GOT3 (cell line): ENCODE data around the gene DOCK4.

ENCODE experiments used
- DNase-seq: peaks from one replicate; lab custom pipeline; 2025; ENCODE audit warnings: mixed read lengths; lab: John Stamatoyannopoulos, UW

The DOCK4 gene

DNA sequence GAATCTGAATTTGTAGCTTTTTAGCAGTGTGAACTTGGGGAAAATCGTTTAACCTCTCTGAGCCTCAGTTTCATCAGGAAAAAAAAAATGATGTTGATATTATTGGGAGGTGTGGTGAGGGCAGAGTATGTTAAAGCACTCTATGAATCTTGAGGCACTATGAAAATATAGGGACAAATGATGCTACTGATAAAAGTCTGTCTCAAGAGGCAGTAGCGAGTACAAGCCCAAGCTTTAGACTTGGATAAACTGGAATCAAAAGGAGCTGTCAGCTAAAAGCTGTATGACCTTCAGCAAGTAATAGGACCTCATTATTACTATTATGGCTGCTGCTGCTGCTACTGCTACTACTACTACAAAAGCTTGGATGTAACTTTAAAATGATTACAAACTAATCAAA, 8.7 kb upstream of the DOCK4 start:
- DNase-seq, result no peak

DNA sequence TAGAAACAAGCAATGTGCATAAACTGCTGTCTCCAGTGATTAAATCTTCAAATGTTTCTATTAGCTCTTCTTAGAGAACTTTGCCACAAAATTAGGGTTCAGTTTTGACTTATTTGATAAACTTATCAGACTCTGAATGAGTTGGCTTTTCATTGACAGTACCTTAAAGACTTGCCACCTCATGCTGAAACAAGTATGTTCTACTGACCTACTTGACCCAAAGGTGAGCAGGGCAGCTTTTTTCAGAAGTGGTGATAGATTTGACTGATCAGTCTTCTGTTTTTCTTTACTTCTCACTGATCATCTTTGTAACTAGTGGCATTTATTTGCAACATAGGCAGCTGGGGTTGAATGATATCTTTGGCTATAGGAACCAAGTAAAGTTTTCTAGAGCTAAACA, 8.1 kb upstream of the DOCK4 start:
- no peak for DNase-seq

DNA sequence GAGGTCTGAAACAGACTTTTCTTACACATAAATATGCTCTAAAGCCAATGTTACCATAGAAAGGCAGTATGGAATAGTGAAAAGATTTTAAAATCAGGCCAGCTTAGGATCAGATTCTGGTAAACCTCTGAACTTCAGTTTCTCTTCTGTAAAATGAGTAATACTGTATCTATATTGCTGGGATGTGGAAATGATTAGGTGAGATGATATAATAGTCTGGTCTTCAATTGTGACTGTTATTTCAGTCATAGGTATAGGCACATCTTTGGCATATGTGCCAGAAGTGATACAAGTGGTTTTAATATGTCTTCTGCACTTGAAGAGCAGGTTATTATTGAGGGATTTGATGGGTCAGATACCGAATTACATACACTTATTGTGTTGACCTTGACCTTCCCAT, 7.5 kb upstream of the DOCK4 start:
- no peak for DNase-seq

DNA sequence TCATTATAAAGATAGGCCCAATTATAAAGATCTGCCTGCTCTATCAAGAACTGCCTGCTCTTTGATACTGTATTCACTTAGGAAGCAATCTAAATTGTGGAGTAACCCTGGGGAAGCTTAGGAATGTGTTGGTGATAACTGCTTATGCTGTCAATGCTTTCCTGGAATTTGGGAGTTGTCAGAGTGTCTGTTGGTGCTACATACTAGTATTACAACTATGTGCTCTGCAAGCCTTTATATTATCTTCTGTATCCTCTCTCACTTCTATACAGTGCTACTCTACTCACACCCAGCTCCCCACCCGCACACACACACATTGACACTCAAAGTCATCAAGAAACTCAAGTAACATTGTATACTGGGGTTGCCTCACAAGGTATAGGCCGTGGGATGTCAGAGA, 6.4 kb upstream of the DOCK4 start:
- no peak for DNase-seq

DNA sequence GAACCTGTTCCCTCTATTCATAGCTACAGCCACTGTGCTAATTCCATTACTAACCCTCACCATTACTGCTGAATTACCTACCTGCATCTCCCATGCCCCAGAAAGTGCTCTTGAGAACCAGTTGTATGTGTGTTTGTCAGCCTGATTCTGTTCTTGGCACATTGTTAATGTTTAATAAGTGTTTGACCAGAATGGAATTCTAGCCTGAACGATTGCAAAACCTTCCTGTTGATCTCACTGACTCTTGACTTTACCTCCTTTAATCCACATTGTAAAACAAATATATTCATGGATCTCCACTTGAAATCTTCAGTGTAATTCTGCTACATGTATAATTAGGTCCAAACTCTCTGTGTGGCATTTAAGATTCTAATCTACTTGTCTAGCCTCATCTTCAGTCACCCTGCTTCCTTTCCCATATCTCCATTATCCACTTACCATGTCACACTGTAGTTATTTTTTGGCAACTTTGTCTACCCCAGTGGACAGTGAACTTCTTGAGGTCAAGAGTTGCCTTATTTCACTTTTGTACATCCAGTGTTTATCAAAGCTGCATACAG, 5.2 kb upstream of the DOCK4 start:
- DNase-seq, result no peak

DNA sequence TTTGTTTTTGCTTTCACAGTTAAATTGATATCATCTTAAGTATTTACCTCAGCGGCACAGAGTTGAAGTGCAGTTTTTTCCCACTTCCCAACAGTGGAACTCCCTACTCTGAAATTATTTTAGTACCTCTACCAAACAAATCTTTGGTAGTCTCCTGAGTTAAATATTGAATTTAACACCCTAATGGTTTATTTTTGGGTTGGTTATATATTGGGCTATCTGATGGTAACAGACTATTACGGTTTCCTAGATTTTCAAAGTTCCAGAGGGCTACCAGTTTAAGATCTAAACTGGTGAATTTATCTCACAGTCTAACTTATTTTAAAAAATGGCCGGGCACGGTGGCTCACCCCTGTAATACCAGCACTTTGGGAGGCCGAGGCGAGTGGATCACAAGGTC, 1.6 kb upstream of the DOCK4 start:
- no peak for DNase-seq

DNA sequence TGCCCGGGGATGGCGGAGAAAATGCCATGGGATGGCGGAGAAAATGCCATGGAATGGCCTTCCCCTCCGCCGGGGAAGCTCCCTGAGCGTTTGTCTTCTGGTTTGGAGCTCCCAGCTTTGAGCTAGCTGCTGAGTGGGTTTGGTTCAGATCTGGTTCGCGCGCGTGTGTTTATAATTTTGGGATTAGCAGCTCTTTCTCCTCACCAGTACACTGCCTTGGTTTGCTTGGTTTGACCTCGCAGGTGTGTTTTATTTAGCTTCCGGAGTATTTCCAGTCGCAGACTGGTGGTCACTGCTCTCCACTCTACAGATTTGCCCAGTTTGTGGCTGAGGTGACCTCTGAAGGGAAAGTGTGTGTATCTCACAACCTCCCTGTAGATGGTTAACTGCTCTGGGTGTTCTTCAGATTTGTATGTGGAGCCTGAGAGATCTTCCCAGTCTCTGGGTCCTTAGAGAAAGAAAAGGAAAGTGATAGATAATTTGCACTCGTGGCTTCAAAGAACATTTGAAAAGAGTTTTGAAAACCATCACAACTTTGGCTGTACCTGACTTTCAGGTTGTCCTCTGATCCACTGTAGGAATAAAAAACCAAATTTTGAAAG, 893 bp upstream of the DOCK4 start:
- no peak for DNase-seq

DNA sequence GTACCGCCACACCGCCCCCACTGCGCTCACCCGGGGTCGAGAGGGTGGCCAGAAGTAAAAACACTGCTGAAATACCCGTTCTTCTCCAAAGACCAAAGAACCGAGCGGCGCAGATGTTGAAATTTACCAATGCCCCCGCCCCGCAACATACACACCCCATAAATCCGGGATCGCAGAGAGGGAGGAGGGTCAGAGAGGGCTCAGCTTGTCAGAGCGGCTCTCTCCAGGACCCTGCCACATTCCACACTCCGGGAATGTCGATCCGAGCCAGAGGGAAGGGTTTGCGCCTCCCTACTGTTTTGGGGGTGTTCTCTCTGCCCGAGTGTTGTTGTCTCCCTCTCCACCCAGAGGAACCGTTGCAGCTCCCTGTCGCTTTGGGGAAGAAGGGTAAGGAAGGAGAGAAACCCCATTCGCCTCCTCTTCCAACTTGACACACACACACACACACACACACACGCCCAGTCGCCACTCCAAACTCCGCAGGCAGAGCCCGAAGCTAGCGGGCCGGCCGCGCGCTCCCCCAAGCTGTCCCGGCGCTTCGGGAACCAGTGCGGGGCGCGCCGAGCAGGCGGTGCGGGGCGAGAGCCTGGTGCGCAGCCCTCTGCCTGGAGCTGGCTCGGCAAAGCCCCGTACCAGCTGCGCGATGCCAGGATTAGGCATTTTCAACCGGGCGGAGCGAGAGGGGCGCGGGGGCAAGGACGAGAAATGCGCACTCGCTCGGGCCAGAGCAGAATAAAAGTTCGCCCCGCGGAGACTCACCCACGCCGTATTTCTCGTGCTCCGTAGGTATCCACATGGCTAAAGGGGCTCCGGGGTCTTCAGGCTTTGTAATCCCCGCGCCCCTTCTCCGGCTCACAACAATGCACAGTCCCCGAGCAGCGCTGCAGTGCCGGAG, 609 bp downstream of the DOCK4 start:
- DNase-seq, result no peak

DNA sequence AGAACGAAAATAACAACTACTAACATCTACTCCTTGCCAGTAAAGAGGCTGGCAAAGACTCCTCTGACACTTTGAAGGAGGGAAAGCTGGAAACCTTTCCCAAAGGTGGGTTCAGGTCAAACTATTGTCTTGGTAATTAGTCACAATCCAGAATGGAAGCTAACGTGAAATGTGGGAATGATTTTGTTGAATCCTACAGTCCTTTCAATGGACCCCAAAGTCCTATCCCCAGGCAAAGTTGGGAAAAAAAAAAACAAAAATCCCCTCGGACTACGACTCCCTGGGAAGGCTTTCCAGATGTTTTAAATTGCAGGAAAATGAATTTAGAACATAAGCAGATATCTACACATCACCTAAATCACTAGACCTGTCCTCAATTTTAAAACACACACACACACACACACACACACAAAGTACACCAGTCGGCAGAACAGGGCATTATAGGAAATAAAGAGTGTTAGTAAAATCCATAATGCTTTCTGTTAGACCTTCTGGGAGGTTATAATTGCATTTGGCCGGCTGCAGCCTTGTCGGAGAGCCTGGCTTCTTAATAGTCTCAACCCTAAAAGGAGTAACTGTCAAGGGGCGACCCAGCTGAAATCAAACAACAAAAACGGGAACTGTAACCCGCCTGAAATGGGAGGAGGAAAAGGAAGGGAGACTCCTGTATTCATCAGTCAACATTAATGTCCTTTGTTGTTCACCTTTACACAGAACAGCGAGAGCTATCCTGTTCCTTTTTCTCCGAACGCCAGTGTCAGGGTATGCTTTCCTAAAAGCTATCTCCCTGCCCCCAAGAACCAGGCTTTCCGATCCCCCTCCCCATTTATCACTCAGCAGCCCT, 1.5 kb downstream of the DOCK4 start:
- DNase-seq, result no peak

DNA sequence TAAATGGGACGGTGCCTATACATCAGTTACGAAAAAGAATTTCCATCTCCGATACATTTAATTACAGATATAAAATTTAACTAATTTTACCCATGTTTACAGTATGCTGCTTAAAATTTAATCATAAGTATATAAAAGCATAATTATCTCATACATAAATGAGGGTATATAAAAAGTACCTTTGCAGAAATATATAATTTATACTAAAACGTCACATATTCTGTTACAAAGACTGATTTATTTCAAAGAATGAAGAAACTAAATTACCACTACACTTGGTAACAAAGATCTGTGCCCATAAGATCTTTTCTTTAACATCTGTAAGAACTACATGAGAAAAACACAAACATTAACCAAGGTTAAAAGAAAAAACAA, 2.8 kb downstream of the DOCK4 start:
- no peak for DNase-seq

DNA sequence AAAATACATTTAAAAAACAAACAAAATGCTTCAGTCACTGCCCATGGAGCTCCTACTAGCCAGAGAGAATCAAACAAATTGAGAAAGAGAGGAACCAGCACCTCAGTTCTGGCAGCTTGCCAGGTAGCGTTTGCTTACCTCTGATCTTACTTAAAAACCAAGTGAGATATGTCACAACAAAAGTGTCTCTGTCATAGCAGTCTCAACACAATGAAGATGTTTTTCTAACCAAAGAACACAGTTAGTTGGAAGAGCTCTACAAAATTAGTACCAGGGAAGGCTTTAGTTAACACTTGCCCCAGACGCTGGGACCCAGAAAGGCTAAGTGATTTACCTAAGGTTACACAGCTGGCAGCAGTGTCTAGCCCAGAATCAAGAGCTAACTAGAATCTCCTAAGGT, 3.4 kb downstream of the DOCK4 start:
- DNase-seq, result no peak

DNA sequence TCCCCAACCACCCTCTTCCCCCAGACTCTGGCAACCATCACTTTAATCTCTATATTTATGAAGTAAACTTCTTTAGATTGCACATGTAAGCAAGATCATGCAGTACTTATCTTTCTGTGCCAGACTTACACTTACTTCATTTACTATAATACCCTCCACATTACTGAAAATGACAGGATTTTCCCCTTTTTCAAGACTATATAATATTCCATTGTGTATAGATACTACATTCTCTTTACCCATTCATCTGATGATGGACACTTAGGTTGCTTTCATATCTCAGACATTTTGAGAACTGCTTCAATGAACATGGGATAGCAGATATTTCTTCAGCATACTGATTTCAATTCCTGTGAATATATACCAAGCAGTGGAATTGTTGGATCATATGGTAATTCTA, 4.4 kb downstream of the DOCK4 start:
- no peak for DNase-seq

DNA sequence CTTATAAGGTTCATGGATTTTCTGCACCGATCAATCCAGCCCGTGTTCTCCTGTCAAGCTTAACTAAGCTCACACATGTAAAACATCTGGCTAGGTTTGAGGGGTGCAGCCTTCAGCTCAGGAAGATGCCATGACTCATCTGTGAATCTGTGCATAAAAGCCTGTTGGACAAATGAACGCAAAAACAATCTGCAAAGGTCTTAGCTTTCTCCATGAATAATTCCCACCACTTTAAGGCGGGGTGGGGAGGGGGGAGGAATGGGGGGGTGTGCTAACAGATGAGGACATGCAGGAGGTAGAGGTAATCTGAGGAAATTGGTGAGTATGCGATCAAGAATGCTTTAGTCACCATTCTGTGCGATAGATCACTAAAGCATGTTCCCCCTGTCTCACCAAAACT, 4.8 kb downstream of the DOCK4 start:
- no peak for DNase-seq

DNA sequence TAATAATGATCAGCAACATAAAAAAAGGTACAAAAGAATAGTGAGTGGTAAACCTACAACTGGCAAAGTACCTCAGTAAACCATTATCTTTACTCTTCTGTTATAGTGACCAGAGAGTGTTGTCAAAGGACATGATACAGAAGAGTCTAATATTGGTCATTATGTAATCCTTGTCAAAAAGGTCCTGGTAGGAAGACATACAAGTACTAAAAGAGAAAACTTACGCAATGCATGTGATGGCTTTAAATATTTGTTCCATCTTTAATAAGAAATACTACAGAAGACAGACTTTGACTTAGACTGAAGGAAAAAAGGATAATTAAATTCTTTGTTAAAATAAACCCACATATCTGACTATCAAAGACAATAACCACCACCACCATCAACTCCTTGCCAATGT, 6.5 kb downstream of the DOCK4 start:
- DNase-seq, result no peak

DNA sequence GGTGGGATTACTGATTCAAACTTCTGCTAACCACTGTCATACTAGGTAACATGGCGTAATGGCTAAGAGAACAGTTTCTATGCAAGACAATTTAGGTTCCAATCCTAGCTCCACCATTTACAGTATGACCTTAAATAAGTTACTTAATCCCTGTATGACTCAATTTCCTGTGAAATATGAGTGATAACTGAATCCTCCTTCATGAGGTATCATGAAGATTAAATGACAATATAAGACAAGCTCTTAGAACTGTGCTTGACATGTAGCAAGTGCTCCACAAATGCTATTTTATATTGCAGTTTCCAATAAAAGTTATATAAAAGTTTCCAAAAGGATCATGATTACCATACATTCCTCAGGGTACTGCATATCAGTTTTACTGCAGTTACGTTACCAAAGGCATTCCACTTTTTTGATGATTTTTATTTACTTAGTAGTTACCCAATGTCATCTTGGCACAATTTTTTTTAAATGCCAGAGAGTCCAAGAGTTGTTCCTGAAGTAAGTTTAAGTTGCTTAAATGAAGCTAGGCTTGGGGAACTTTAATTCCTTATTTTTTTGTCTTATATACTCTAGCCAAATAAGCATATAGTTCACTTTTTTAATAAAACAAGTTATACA, 7.1 kb downstream of the DOCK4 start:
- DNase-seq, result no peak

DNA sequence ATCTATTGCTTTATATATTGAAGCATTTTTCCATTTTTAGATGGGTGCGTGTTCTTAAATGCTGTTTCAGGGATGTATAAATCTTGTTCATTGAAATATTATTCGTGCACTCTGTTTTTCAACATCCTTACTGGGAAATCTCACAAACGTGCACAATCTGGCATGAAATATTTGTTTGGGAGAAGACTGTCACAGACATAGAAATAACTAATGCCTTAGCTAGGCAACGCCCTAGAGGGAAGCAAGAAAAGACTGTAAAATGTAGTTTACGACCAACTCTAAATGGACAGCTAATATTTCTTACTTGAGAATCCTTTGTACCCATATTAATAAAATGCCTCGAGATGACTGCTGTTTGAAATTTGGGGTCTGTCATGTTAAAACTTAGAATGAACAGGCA, 8.9 kb downstream of the DOCK4 start:
- DNase-seq, result no peak

DNA sequence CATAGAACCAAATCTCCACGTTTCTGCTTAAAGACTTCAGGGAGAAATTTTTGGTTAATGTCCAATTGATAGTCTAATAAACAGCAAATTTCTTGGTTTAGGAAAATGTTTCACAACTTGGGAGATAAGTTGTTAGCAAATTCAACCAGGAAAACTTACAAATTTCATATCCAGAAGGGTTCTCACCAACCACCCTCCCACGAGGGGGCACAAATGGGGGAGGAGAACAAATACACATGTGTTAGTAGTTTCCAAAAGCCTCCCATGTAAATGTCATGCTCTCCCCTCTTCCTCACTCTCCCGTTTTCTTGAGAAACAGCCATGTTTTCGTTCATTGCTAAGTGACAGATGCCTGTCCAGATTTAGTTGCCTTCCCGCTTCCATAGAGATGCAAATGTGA, 10.5 kb downstream of the DOCK4 start:
- no peak for DNase-seq

DNA sequence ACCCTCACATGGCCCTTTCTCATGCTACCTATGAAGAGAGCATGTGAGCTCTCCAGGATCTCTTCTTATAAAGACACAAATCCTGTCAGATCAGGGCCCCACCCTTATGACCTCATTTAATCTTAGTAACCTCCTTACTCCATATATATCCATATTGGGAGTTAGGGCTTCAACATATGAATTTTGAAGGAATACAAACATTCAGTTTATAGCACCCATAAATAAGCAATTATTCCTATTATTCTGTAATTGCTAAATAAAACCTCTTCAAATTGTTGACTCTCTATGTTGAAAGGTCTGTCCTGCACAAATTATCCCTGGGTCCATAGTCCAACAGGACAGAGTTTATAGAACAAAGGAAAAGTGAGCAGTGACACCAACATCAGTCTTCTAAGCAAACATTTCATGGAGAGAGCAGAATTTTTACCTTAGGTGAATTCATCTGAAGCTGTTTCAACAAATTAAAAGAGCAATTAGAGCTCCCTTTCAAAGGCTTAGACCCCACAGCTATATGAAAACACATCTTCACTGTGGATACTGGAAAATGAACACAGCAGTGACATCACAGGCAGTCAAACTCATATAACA, 12.2 kb downstream of the DOCK4 start:
- no peak for DNase-seq

DNA sequence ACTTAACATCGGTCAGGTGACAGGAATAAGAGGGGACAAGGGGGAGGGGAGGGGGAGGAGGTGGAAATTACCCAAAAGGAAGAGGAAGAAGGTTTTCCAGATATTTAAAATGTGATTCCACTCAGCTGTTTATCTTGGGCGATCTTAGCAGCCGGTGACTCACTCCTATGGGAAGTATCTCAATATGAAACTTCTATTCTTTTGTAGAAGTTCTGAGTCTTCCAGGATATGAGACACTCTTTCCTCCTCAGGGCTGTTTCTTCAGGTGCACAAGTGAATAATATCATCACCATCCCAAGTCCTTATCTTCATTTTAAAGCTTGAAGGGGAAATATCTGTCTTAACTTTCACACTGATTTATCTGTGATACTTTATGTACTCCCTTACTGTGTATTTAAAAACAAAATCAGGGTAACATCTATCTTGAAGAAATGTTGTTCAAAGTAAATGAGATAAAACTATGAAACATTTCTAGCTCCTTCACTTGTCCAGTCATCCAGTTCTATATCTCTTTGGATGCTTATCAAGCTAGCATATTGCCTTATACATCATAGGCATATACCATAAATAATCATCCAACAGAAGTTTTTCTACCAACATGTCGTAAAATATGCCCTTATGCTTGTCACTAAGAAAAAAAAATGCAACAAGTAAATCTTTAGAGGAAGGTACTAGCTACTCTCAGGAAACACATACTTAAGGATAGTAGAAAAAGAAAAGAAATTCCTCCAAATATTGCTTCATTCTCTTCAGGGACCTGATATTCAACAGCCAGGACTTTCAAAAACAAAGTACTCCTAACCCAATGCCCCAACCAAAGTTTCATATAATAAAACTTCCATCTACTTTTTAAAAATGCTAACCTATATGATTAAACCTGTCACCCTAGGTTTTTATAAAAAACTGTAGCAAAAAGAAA, 13.7 kb downstream of the DOCK4 start:
- no peak for DNase-seq

DNA sequence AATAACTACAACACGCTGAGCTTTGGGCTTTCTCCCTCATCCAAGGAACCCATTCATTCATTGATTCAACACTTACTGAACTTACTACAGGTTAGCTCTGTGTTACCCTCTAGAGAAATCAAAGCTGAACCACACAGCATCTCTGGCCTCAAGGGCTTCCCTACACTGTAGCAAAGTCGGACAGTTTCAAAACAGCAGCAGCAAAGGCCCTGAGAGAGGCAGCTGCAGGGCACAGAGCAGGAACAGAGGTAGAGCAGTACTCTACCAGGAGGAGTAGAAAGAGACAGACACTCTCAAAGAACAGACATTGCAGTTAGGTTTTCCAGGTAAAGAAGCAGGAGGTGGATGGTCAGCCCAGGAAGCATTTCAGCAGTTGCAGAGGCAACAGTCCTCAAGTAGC, 16.1 kb downstream of the DOCK4 start:
- DNase-seq, result no peak

DNA sequence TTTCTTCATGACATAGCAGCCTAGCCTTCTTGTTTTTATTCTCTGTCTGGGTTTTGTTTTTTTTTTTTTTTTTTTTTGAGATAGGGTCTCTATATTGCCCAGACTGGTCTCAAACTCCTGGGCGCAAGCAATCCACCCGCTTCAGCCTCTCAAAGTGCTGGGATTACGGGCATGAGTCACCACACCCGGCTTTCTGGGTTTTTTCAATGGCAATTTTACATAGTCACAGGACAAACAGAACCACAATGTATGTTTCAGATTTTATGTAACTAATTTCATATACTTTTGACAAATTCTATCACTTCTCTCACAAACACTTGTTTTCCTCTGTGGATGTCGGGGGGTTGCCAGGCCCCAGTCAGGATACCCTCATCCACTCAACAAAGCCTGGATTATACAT, 16.5 kb downstream of the DOCK4 start:
- no peak for DNase-seq
